Activated naive CD8-positive, alpha-beta T cell treated with anti-CD3 and anti-CD28 coated beads, Interleukin-2, amount 10 ng/mL, durations not matched to agents 7 days and 5 days (primary cell): Measurements from ENCODE around the gene TRNT1. TPM values are rescaled to one million over a fixed set of nuclear protein-coding genes. Genes with fewer than 3 reads are reported as not detected.

Source experiments
- ATAC-seq: fragments of 150-1000 bp; cut with Tn5 transposase; one replicate; pipeline ENCODE4 v1.10.0; 2021; ENCODE audit warnings: low read depth, moderate library complexity
- POLR2A ChIA-PET: fragments of 350-600 bp; sonication (Branson Sonifier 250); formaldehyde crosslinking; loops from one replicate; lab custom pipeline; 2021; ENCODE audit warnings: antibody characterized with exemption; lab: Charles Lee
- DNase-seq: peaks from one replicate; pipeline ENCODE4 v3.0.0; 2021
- H3K27ac Mint-ChIP-seq: one replicate; pipeline ENCODE4 v1.8.0; 2022; ENCODE audit warnings: mild to moderate bottlenecking, mixed read lengths
- H3K27me3 Mint-ChIP-seq: one replicate; pipeline ENCODE4 v1.8.0; 2022; ENCODE audit warnings: mild to moderate bottlenecking, moderate library complexity, mixed read lengths
- H3K36me3 Mint-ChIP-seq: one replicate; pipeline ENCODE4 v1.8.0; 2021; ENCODE audit warnings: mild to moderate bottlenecking, mixed read lengths
- H3K4me1 Mint-ChIP-seq: one replicate; pipeline ENCODE4 v1.8.0; 2021; ENCODE audit warnings: mixed read lengths
- H3K4me3 Mint-ChIP-seq: one replicate; pipeline ENCODE4 v1.8.0; 2022; ENCODE audit warnings: mild to moderate bottlenecking, moderate library complexity, mixed read lengths
- H3K9me3 Mint-ChIP-seq: one replicate; pipeline ENCODE4 v1.8.0; 2021; ENCODE audit warnings: mixed read lengths
- total RNA-seq, 2 experiments: library from RNA; stranded (reverse); gene quantifications; one replicate each; pipeline ENCODE4 v1.2.3, GENCODE V29; 2021

TRNT1 gene
- total RNA-seq, 2 experiments from 2014 or later: 33.9 to 35.9 TPM

- POLR2A ChIA-PET: no interaction called here
- Mint-ChIP-seq H3K4me1 (no peaks in the 10 kb centered on the region), H3K36me3 (no peaks in the 10 kb centered on the region), H3K9me3 (no peaks in the 10 kb centered on the region), H3K27ac (no peak overlapping the region), H3K4me3 (no peak overlapping the region), H3K27me3 (peaks cover 15% of the 10 kb centered on the region)
- no peak for DNase-seq
- ATAC-seq: no peak
Observed at GRCh38 chr3:3102751-3103150, 24.0 kb upstream of the TRNT1 start.

DNA sequence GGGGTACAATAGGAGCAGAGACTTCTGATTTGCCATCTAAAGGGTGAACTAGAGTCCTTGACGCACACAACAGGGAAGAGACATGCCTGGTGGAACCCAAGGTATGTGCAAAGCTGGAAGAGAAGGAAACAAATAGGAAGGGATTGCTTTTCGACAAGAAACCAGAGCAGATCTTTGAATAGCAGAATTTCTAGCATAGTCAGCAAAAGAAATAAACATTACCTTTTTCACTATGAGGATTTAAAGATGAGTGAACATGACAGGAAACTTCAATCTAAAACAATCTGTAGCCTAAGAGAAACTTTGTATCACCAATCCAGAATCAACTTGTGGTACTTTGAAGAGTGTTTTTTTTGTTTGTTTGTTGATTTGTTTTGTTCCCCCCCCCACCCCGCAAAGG lies 21.5 kb upstream of the TRNT1 start:
- Mint-ChIP-seq H3K4me3 (no peak overlapping the region), H3K9me3 (no peaks in the 10 kb centered on the region), H3K27ac (no peak overlapping the region), H3K27me3 (peaks cover 15% of the 10 kb centered on the region), H3K36me3 (no peaks in the 10 kb centered on the region), H3K4me1 (no peaks in the 10 kb centered on the region)
- ATAC-seq (no peak), DNase-seq (no peak)
- POLR2A ChIA-PET: no interaction called here

DNA sequence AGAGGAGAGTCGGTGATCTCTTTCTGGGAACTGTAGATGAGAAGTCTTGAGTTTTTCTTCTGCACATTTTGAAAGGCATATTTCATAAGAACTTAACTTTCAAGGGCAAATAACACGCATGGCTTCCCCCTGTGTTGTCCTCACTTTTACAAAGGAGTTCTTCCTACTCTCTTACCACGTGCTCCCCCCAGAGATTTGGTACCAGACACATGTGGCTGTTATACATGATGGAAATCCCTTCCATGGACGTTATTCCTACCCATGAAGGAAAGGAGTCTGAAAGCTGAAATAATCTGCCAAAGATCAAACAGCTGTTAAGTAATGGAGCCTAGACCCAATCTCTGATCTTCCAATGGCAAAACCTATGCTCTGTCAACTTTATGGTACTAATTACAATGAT lies 20.9 kb upstream of the TRNT1 start:
- Mint-ChIP-seq H3K27ac (no peak overlapping the region), H3K4me1 (no peaks in the 10 kb centered on the region), H3K4me3 (no peak overlapping the region), H3K27me3 (peaks cover 15% of the 10 kb centered on the region), H3K9me3 (no peaks in the 10 kb centered on the region), H3K36me3 (no peaks in the 10 kb centered on the region)
- no peak for DNase-seq
- ATAC-seq: no peak
- POLR2A ChIA-PET: no interaction called here

DNA sequence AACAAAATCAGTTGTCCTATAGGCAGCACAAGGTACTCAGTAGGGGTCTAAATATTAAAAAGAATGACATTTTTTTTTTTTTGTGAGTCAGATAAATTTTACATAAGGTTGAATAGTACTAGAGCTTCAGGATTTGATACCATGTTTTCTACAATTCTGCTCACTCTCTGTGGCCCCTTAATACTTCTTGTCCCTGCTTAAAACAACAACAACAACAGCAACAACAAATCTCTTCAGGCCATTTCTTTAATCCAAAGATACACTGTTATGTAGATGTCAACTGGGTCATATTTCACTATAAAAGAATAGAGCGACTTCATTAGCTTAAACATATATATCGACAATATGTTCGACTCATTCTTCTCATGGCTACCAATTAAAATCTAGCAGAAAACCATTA lies 19.6 kb upstream of the TRNT1 start:
- no peak overlapping the region for H3K4me3 Mint-ChIP-seq
- peaks cover 15% of the 10 kb centered on the region for H3K27me3 Mint-ChIP-seq
- H3K27ac Mint-ChIP-seq: no peak overlapping the region
- POLR2A ChIA-PET: no interaction called here
- no peaks in the 10 kb centered on the region for H3K36me3 Mint-ChIP-seq
- H3K4me1 Mint-ChIP-seq: no peaks in the 10 kb centered on the region
- ATAC-seq (no peak), DNase-seq (no peak)
- no peaks in the 10 kb centered on the region for H3K9me3 Mint-ChIP-seq

GRCh38 chr3:3107858-3108257 lies 18.9 kb upstream of the TRNT1 start:
- Mint-ChIP-seq H3K4me1 (no peaks in the 10 kb centered on the region), H3K4me3 (no peak overlapping the region), H3K9me3 (no peaks in the 10 kb centered on the region), H3K36me3 (no peaks in the 10 kb centered on the region), H3K27ac (no peak overlapping the region), H3K27me3 (peaks cover 15% of the 10 kb centered on the region)
- DNase-seq (no peak), ATAC-seq (no peak)
- POLR2A ChIA-PET: no interaction called here

- no peak overlapping the region for H3K27ac Mint-ChIP-seq
- H3K4me1 Mint-ChIP-seq: no peaks in the 10 kb centered on the region
- H3K4me3 Mint-ChIP-seq: no peak overlapping the region
- DNase-seq (no peak), ATAC-seq (no peak)
- H3K27me3 Mint-ChIP-seq: peaks cover 13% of the 10 kb centered on the region
- POLR2A ChIA-PET: no interaction called here
- H3K9me3 Mint-ChIP-seq: no peaks in the 10 kb centered on the region
- H3K36me3 Mint-ChIP-seq: no peaks in the 10 kb centered on the region
Observed at GRCh38 chr3:3109407-3110298, 17.1 kb upstream of the TRNT1 start.

GRCh38 chr3:3110299-3110630 lies 16.5 kb upstream of the TRNT1 start, which contains the start of gene IL5RA:
IL5RA (minus strand) TSS chr3:3110374; CDS start chr3:3104984, 5,390 bp downstream.
- POLR2A ChIA-PET: no interaction called here

GRCh38 chr3:3110749-3111361 lies 15.9 kb upstream of the TRNT1 start:
- Mint-ChIP-seq H3K27ac (no peak overlapping the region), H3K36me3 (no peaks in the 10 kb centered on the region), H3K9me3 (no peaks in the 10 kb centered on the region), H3K27me3 (peaks cover 10% of the 10 kb centered on the region), H3K4me3 (no peak overlapping the region), H3K4me1 (no peaks in the 10 kb centered on the region)
- ATAC-seq (no peak), DNase-seq (no peak)
- POLR2A ChIA-PET: no interaction called here

More at GRCh38 chr3:3110299-3110630, 16.5 kb upstream of the TRNT1 start, which contains the start of gene IL5RA:
- H3K4me3 Mint-ChIP-seq: no peak within 1 kb of the TSS
- no peaks in the 10 kb centered on the region for H3K36me3 Mint-ChIP-seq
- H3K27ac Mint-ChIP-seq: no peak within 1 kb of the TSS
- ATAC-seq (no peak), DNase-seq (no peak)
- H3K4me1 Mint-ChIP-seq: no peaks in the 10 kb centered on the region
- no peaks in the 10 kb centered on the region for H3K9me3 Mint-ChIP-seq
- H3K27me3 Mint-ChIP-seq: peaks cover 13% of the 10 kb centered on the region

- Mint-ChIP-seq H3K36me3 (no peaks in the 10 kb centered on the region), H3K27me3 (peaks cover 4% of the 10 kb centered on the region), H3K4me1 (no peaks in the 10 kb centered on the region), H3K4me3 (no peak overlapping the region), H3K9me3 (no peaks in the 10 kb centered on the region), H3K27ac (no peak overlapping the region)
- POLR2A ChIA-PET: no interaction called here
- ATAC-seq (no peak), DNase-seq (no peak)
Observed at GRCh38 chr3:3113042-3113709, 13.6 kb upstream of the TRNT1 start.

DNA sequence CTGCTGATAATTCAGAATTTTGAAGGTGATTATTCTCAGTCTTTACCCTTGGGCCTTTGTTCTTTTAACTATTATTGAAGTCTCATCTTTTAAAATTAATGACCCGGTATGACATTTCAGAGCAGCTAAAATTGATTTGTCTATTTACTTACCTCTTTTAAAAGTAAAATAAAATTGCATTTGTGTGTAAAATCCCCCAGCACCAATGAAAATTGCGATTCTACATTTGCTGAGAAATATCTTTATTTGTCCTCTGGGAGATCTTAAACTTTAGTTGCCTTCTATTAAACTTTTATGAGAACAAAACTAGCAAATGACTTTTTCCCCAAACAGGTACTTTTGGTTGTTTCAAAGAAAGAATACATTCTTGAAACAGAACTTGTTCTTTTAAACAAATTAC lies 9.1 kb upstream of the TRNT1 start:
- no peak overlapping the region for H3K4me3 Mint-ChIP-seq
- DNase-seq (no peak), ATAC-seq (no peak)
- no peaks in the 10 kb centered on the region for H3K4me1 Mint-ChIP-seq
- peaks cover 11% of the 10 kb centered on the region for H3K27me3 Mint-ChIP-seq
- H3K9me3 Mint-ChIP-seq: no peaks in the 10 kb centered on the region
- POLR2A ChIA-PET: no interaction called here
- no peaks in the 10 kb centered on the region for H3K36me3 Mint-ChIP-seq
- H3K27ac Mint-ChIP-seq: no peak overlapping the region

- Mint-ChIP-seq H3K4me1 (no peaks in the 10 kb centered on the region), H3K9me3 (no peaks in the 10 kb centered on the region), H3K36me3 (no peaks in the 10 kb centered on the region), H3K27me3 (peaks cover 11% of the 10 kb centered on the region), H3K4me3 (no peak overlapping the region), H3K27ac (no peak overlapping the region)
- POLR2A ChIA-PET: no interaction called here
- DNase-seq (no peak), ATAC-seq (no peak)
Observed at GRCh38 chr3:3119393-3119851, 7.3 kb upstream of the TRNT1 start.

- H3K9me3 Mint-ChIP-seq: peaks cover 1% of the 10 kb centered on the region
- no peak for ATAC-seq
- H3K36me3 Mint-ChIP-seq: peaks cover 16% of the 10 kb centered on the region
- peaks cover 3% of the 10 kb centered on the region for H3K27me3 Mint-ChIP-seq
- POLR2A ChIA-PET: interaction anchor here (0.7 kb wide), 1 partner anchor 56 kb away, joined by 3 read pairs; no protein-coding TSS in a partner anchor
- DNase-seq: no peak
- H3K4me1 Mint-ChIP-seq: peaks cover 25% of the 10 kb centered on the region
- peak overlapping the region; percentile 90 for H3K27ac Mint-ChIP-seq
- peak overlapping the region; percentile 88 for H3K4me3 Mint-ChIP-seq
Observed at GRCh38 chr3:3125977-3126376, 763 bp upstream of the TRNT1 start.

DNA sequence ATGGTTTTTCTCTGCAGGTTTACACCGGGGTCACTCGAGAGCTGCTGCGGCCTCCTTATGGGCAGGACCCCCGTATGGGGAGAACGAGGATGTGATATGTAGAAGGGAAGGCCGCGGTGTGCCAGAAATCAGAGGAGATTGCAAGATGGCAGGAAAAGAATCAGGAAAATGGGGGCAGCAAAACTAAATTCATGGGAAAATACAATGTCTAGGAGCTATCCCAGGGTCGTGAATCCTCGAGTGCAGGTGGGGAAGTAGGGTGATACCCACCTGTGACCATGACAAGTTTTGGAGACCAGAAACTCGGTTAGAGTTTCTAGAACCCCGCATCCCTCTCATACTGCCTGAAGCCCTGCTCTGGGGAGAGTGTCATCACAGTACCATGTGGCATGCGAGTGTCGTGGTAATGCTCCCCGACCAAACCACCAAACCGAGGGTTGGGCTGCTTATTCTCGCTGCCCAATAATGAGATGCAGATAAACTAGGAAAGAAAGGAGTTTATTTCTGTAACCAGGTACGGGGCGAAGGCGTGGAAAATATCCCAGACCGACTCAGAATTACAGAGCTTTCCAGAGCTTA lies 781 bp downstream of the TRNT1 start:
- Mint-ChIP-seq H3K27me3 (no peaks in the 10 kb centered on the region), H3K4me1 (peaks cover 25% of the 10 kb centered on the region), H3K36me3 (peaks cover 21% of the 10 kb centered on the region), H3K27ac (peak overlapping the region; percentile 90), H3K9me3 (peaks cover 1% of the 10 kb centered on the region), H3K4me3 (peak overlapping the region; percentile 88)
- POLR2A ChIA-PET: no interaction called here
- DNase-seq: peak; percentile 43
- no peak for ATAC-seq
